GM12878 (cell line): Measurements from ENCODE around the gene DNASE2.

ENCODE experiments used
- BACH1 ChIP-seq: fragments of 450-650 bp; IDR thresholded peaks from 2 replicates; pipeline ENCODE4 v1.6.1; 2017; ENCODE audit warnings: mild to moderate bottlenecking, borderline replicate concordance
- CEBPZ ChIP-seq: fragments of 150-350 bp; IDR thresholded peaks from 2 replicates; pipeline ENCODE4 v1.6.1; 2016; ENCODE audit warnings: low read depth, low read length
- CTCF ChIP-seq, 3 experiments: IDR thresholded peaks in 2 of 3; conservative IDR thresholded peaks in 1 of 3; 2 replicates each; pipeline ENCODE4 v1.5.1; 2011; ENCODE audit warnings: low read depth in 3 of 3, low read length in 3 of 3, mild to moderate bottlenecking in 3 of 3, control low read depth in 2 of 3, moderate library complexity in 2 of 3, inconsistent platforms in 1 of 3, mixed read lengths in 1 of 3; ENCODE audit not compliant: control insufficient read depth in 2 of 3, insufficient read depth in 1 of 3; ENCODE audit errors: extremely low read depth in 1 of 3
- MTA3 ChIP-seq: IDR thresholded peaks from 2 replicates; pipeline ENCODE4 v1.6.1; 2012; ENCODE audit warnings: low read length, inconsistent platforms, borderline replicate concordance
- MYC ChIP-seq: IDR thresholded peaks from 2 replicates; pipeline ENCODE4 v1.6.1; 2011; ENCODE audit warnings: mild to moderate bottlenecking, low read length, moderate library complexity, inconsistent platforms; ENCODE audit not compliant: insufficient read depth, insufficient replicate concordance, insufficient read length, severe bottlenecking
- SREBF2 ChIP-seq: IDR thresholded peaks from 2 replicates; pipeline ENCODE4 v1.6.1; 2012; ENCODE audit warnings: mild to moderate bottlenecking, low read length
- TAF1 ChIP-seq: IDR thresholded peaks from 2 replicates; pipeline ENCODE4 v1.6.1; 2011; ENCODE audit warnings: mild to moderate bottlenecking, low read depth, low read length, borderline replicate concordance
- ZBTB33 ChIP-seq: fragments of 450-650 bp; IDR thresholded peaks from 2 replicates; pipeline ENCODE4 v1.6.1; 2017; ENCODE audit warnings: mild to moderate bottlenecking
- ZNF274 ChIP-seq: IDR thresholded peaks from one replicate; pipeline ENCODE4 v1.8.0; 2011; ENCODE audit not compliant: insufficient read length, insufficient read depth

GRCh38 chr19:12913011-12913561, 31.8 kb upstream of the DNASE2 start:
- TF ChIP-seq CEBPZ = no peak
- TF ChIP-seq MYC = no peak
- no peak for TF ChIP-seq BACH1
- no peak for TF ChIP-seq SREBF2
- TF ChIP-seq ZNF274 = no peak
- no peak for TF ChIP-seq MTA3
- TF ChIP-seq ZBTB33 = no peak
- no peak for TF ChIP-seq CTCF (IDR thresholded peaks at IDR 0.05 in 2 of 3, conservative IDR thresholded peaks at IDR 0.05 in 1 of 3; ENCODE audit: control insufficient read depth in 2 of 3, extremely low read depth in 1 of 3, insufficient read depth in 1 of 3, low read depth in 3 of 3, low read length in 3 of 3)
- TF ChIP-seq TAF1 = no peak
